Loucy (cell line): ENCODE results near the gene BLOC1S2.

Experiments used
- H2AFZ ChIP-seq: fragments of 200-600 bp; sonication (generic); 2 replicates; pipeline ENCODE4 v1.6.0; 2016; ENCODE audit warnings: antibody characterized with exemption, mild to moderate bottlenecking, low read length, moderate library complexity
- H3F3A ChIP-seq: fragments of 200-600 bp; 2 replicates; pipeline ENCODE4 v1.6.0; 2016; ENCODE audit warnings: antibody characterized with exemption, low read depth, mild to moderate bottlenecking
- H3K27me3 ChIP-seq: fragments of 200-600 bp; sonication (generic); 2 replicates; pipeline ENCODE4 v1.6.1; 2014; ENCODE audit warnings: low read length, mild to moderate bottlenecking; ENCODE audit not compliant: insufficient read depth, poor library complexity, severe bottlenecking
- H3K36me3 ChIP-seq: fragments of 200-600 bp; sonication (generic); 2 replicates; pipeline ENCODE4 v1.6.1; 2016; ENCODE audit warnings: low read length; ENCODE audit not compliant: insufficient read depth
- H3K4me1 ChIP-seq: fragments of 200-600 bp; sonication (generic); 2 replicates; pipeline ENCODE4 v1.5.1; 2014; ENCODE audit warnings: low read length, mild to moderate bottlenecking; ENCODE audit not compliant: insufficient read depth, poor library complexity, severe bottlenecking
- H3K4me2 ChIP-seq: fragments of 200-600 bp; sonication (generic); 2 replicates; pipeline ENCODE4 v1.6.0; 2014; ENCODE audit warnings: antibody characterized with exemption, low read length, low read depth, mild to moderate bottlenecking; ENCODE audit not compliant: poor library complexity, severe bottlenecking
- H3K4me3 ChIP-seq: fragments of 200-600 bp; sonication (generic); 2 replicates; pipeline ENCODE4 v1.5.1; 2014; ENCODE audit warnings: low read length, mild to moderate bottlenecking, mixed read lengths; ENCODE audit not compliant: poor library complexity, severe bottlenecking
- H3K79me2 ChIP-seq: fragments of 200-600 bp; sonication (generic); 2 replicates; pipeline ENCODE4 v1.6.1; 2014; ENCODE audit warnings: low read length; ENCODE audit not compliant: insufficient read depth
- H3K9ac ChIP-seq: fragments of 200-600 bp; sonication (generic); 2 replicates; pipeline ENCODE4 v1.6.0; 2014; ENCODE audit warnings: mild to moderate bottlenecking, low read depth, low read length, moderate library complexity; ENCODE audit not compliant: poor library complexity, severe bottlenecking
- H3K9me2 ChIP-seq: fragments of 200-600 bp; sonication (generic); replicated peaks from 2 replicates; pipeline ENCODE4 v1.6.1; 2016; ENCODE audit warnings: low read depth, low read length, mixed read lengths
- H3K9me3 ChIP-seq: fragments of 200-600 bp; sonication (generic); 2 replicates; pipeline ENCODE4 v1.6.1; 2014; ENCODE audit warnings: mild to moderate bottlenecking, antibody characterized with exemption, low read length, low read depth; ENCODE audit not compliant: insufficient read depth
- H4K20me1 ChIP-seq: fragments of 200-600 bp; sonication (generic); 2 replicates; pipeline ENCODE4 v1.6.0; 2014; ENCODE audit warnings: antibody characterized with exemption, low read length, mild to moderate bottlenecking; ENCODE audit not compliant: insufficient read depth, poor library complexity, severe bottlenecking
- EZH2phosphoT487 ChIP-seq: fragments of 200-600 bp; IDR thresholded peaks from 2 replicates; pipeline ENCODE4 v1.6.1; 2018; ENCODE audit warnings: antibody characterized with exemption, mild to moderate bottlenecking, moderate library complexity, borderline replicate concordance
- TF ChIP-seq, protein P1 (sequence below): fragments of 200-600 bp; sonication (generic); conservative IDR thresholded peaks from 2 replicates; pipeline ENCODE4 v1.5.1; 2014; ENCODE audit warnings: mild to moderate bottlenecking, antibody characterized with exemption, low read length

Gene BLOC1S2

DNA sequence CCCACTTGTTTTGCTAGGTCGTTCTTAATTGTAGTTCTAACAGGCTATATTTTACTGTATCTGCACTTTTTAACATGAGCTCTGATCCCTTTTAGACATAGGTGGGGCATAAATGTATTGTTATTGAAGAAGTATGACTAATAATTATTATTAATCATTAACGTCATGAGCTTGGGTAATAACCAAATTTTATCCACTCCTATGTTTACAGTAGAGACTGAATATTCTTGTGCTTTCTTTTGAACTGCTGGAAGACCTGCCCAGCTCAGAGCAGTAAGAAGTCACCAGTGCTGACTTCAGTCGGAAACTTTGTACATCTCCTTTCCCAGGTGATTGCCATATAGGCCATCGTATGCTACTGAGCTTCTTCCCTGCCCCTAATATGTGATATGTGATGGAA is 24.8 kb upstream of the BLOC1S2 start:
- peaks cover 5% of the 10 kb centered on the region for H3K27me3 ChIP-seq
- H3K79me2 ChIP-seq = no peaks in the 10 kb centered on the region
- no peak overlapping the region for H3K4me2 ChIP-seq
- no peaks in the 10 kb centered on the region for H3K4me1 ChIP-seq
- H3K9ac ChIP-seq = no peak overlapping the region
- H3K9me3 ChIP-seq = no peaks in the 10 kb centered on the region
- no peaks in the 10 kb centered on the region for H3F3A ChIP-seq
- H3K36me3 ChIP-seq = no peaks in the 10 kb centered on the region
- H2AFZ ChIP-seq = no peak overlapping the region
- TF ChIP-seq EZH2phosphoT487 = no peak
- TF ChIP-seq, protein P1, sequence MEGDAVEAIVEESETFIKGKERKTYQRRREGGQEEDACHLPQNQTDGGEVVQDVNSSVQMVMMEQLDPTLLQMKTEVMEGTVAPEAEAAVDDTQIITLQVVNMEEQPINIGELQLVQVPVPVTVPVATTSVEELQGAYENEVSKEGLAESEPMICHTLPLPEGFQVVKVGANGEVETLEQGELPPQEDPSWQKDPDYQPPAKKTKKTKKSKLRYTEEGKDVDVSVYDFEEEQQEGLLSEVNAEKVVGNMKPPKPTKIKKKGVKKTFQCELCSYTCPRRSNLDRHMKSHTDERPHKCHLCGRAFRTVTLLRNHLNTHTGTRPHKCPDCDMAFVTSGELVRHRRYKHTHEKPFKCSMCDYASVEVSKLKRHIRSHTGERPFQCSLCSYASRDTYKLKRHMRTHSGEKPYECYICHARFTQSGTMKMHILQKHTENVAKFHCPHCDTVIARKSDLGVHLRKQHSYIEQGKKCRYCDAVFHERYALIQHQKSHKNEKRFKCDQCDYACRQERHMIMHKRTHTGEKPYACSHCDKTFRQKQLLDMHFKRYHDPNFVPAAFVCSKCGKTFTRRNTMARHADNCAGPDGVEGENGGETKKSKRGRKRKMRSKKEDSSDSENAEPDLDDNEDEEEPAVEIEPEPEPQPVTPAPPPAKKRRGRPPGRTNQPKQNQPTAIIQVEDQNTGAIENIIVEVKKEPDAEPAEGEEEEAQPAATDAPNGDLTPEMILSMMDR = no peak
- H3K4me3 ChIP-seq = no peak overlapping the region
- no peaks in the 10 kb centered on the region for H3K9me2 ChIP-seq
- no peaks in the 10 kb centered on the region for H4K20me1 ChIP-seq

DNA sequence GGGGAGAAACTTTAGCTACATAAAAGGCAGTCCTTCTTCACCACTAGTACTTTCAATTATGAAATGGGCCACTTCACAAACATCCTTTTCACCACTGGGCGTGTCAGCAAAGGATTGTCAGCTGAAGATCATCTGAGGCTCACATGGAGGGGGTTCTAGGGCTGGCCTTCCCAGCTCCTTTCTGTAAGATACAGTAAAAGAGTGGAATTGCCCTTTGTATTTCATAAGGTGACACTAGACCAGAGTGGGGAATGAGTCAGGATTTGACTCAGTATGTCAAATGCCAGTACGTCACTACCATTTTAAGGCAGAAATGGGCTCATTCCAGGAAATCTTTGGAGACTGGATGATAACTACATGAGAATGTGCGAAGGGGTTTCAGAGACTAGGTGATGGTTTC is 21.2 kb upstream of the BLOC1S2 start:
- Histone ChIP-seq H3K4me2 (no peak overlapping the region), H3F3A (no peaks in the 10 kb centered on the region), H3K79me2 (no peaks in the 10 kb centered on the region), H3K9ac (no peak overlapping the region), H3K9me3 (no peaks in the 10 kb centered on the region), H4K20me1 (no peaks in the 10 kb centered on the region), H3K4me1 (no peaks in the 10 kb centered on the region), H3K9me2 (no peaks in the 10 kb centered on the region), H2AFZ (no peak overlapping the region), H3K27me3 (peaks cover 5% of the 10 kb centered on the region), H3K4me3 (no peak overlapping the region), H3K36me3 (no peaks in the 10 kb centered on the region)
- TF ChIP-seq, protein P1 = no peak

DNA sequence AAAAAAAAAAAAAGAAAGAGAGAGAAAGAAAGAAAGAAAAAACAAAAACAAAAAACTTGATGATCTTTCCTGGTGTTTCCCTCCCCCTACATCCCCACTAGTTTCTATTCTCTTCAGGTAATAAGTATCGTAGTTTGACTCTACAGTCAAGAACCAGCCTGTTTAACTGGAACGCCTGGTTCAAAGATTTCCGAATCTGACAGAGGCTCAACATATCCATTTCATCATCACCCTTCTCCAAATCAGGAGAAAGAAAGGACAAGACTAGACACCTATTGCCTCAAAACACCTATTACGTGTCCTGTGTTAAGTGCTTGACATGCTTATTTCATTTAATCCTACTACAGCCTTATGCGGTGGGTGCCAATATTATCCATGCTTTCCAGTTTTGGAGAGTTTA is 20.4 kb upstream of the BLOC1S2 start:
- Histone ChIP-seq H2AFZ (no peak overlapping the region), H3K4me1 (no peaks in the 10 kb centered on the region), H3K9ac (no peak overlapping the region), H3K9me2 (no peaks in the 10 kb centered on the region), H3K79me2 (no peaks in the 10 kb centered on the region), H3K4me2 (no peak overlapping the region), H4K20me1 (no peaks in the 10 kb centered on the region), H3F3A (no peaks in the 10 kb centered on the region), H3K36me3 (no peaks in the 10 kb centered on the region), H3K9me3 (no peaks in the 10 kb centered on the region), H3K4me3 (no peak overlapping the region), H3K27me3 (peaks cover 5% of the 10 kb centered on the region)
- TF ChIP-seq, protein P1 = no peak
- no peak for TF ChIP-seq EZH2phosphoT487
